NCI-H1417 (cell line): Measurements from ENCODE around the gene MRFAP1L1.

Experiments used
- DNase-seq, 3 experiments: peaks; one replicate each; lab custom pipeline; 2025; lab: John Stamatoyannopoulos, UW

Gene MRFAP1L1

GRCh38 chr4:6660430-6660829 lies 49.2 kb downstream of the MRFAP1L1 start:
- DNase-seq = no peak

GRCh38 chr4:6659897-6660296 lies 49.8 kb downstream of the MRFAP1L1 start:
- DNase-seq = no peak

- no peak for DNase-seq
These were observed 51.0 kb downstream of the MRFAP1L1 start for GRCh38 chr4:6658597-6659075.

GRCh38 chr4:6658209-6658595 lies 51.5 kb downstream of the MRFAP1L1 start:
- DNase-seq = no peak
